Mononuclear cell (primary cell): ENCODE data around the gene B3GAT2. TPM values are rescaled to one million over a fixed set of nuclear protein-coding genes. Genes with fewer than 3 reads are reported as not detected.
"Not testable (repeated sequence)": the region's sequence is repeated elsewhere in the genome, so short reads cannot be mapped to it uniquely, and the experiment has no call there.

Source experiments
- H3K27me3 ChIP-seq: 2 replicates; pipeline ENCODE4 v1.6.0; 2011; ENCODE audit warnings: low read length, control low read depth; ENCODE audit not compliant: insufficient read depth
- H3K4me1 ChIP-seq: 2 replicates; pipeline ENCODE4 v1.5.1; 2011; ENCODE audit warnings: mild to moderate bottlenecking, low read length, control low read depth; ENCODE audit not compliant: insufficient read depth
- H3K4me3 ChIP-seq: 2 replicates; pipeline ENCODE4 v1.5.1; 2011; ENCODE audit warnings: mild to moderate bottlenecking, low read length, moderate library complexity
- H3K9me3 ChIP-seq: 2 replicates; pipeline ENCODE4 v1.5.1; 2011; ENCODE audit warnings: low read depth, mild to moderate bottlenecking, control low read depth, low read length
- total RNA-seq: library from RNA; depleted of rRNA; stranded (reverse); fragments of >200 nt; gene quantifications from one replicate; pipeline ENCODE4 v1.2.3, GENCODE V29; 2012

The B3GAT2 gene
- total RNA-seq, 1 donor, result not detected

DNA sequence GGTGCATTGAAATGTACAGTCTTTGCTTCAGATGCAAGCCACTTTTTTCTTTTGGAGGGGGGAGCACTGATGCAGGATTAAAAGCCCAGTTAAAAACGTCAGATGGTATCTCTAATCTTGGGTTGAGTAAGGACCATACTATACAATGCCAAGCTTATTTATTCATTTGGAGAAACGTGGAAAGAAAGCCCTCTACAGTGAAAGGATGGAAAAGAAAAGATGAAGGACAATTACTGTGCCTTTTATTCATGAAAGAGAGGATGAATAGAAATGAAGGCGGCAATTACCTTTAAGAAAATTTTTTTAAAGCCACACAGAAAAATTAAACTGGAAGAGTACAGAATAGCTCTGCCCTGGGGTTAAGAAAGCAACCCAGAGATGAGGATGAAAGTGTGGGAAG, 2.7 kb downstream of the B3GAT2 start:
- no peak overlapping the region for H3K4me3 ChIP-seq
- no peaks in the 10 kb centered on the region for H3K9me3 ChIP-seq
- peaks cover 65% of the 10 kb centered on the region for H3K27me3 ChIP-seq
- H3K4me1 ChIP-seq, result peaks cover 21% of the 10 kb centered on the region

DNA sequence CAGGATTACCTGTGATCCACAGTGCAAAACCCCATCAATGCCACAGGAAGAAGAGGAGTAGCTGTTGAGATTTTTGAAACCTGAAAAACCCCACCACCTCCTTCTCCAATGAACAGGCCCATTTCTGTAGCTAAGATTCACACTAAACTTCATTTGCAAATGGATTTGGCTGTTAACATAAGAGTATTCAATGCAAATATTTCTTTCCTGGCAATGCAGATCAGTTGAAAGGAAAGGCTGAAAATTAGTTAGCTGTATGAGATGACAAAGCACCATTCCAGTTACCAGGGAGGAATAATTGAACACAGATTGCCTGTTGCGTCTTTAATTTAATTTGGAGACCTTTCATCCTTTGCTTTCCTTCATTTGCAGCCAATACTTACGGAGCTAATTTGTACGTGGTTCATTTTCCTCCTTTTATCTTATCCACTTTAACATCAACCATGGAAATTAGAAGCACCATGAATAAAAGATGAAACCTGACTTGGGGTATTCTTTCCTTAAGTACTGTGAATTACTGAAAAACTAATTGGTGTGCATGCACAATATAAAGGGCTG, 4.2 kb downstream of the B3GAT2 start:
- no peaks in the 10 kb centered on the region for H3K9me3 ChIP-seq
- H3K4me1 ChIP-seq, result peaks cover 21% of the 10 kb centered on the region
- no peak overlapping the region for H3K4me3 ChIP-seq
- peaks cover 51% of the 10 kb centered on the region for H3K27me3 ChIP-seq

DNA sequence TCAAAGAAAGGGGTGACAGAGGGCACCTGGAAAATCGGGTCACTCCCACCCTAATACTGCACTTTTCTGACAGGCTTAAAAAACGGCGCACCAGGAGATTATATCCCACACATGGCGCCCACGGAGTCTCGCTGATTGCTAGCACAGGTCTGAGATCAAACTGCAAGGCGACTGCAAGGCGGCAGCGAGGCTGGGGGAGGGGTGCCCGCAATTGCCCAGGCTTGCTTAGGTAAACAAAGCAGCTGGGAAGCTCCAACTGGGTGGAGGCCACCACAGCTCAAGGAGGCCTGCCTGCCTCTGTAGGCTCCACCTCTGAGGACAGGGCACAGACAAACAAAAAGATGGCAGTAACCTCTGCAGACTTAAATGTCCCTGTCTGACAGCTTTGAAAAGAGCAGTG, 12.5 kb downstream of the B3GAT2 start:
- H3K4me1 ChIP-seq, H3K9me3 ChIP-seq, H3K4me3 ChIP-seq, H3K27me3 ChIP-seq: not testable (repeated sequence)

DNA sequence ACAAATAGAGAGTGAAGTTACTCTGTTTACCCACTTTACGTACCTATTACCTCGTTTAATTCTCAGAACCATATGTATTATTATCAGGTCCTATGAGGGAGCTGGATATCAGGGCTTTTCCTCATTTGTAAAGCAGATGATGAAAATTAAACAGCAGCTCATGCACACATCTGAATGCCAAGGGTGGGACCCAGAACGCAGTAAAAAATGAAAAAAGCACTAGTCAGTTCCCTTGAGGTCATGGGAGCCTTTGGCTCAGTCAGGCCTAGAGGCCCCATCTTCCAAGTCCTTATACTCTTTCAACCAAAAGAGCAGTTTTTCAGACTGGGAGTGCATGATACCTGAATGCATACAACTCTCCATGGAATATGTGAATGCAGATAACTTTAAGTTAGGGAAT, 23.0 kb downstream of the B3GAT2 start:
- peaks cover 2% of the 10 kb centered on the region for H3K27me3 ChIP-seq
- no peaks in the 10 kb centered on the region for H3K4me1 ChIP-seq
- H3K4me3 ChIP-seq, result no peak overlapping the region
- no peaks in the 10 kb centered on the region for H3K9me3 ChIP-seq

DNA sequence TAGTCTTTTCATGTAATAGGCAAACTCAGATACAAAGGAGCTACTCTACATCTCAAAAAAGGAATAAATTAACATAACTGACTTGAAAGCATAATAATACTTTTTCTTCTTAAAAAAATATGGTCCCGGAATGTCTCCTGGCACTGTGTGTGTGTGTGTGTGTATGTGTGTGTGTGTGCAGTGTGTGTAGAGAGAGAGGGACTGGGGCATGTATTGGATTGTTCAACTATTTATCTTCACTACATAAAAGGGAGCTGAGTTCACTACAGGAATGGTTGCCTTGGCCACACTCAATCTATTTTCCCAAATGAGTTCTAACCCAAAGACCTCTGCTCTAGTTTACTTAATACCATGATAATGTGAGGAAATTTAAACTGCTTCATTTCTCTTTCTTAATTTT, 51.1 kb downstream of the B3GAT2 start:
- Histone ChIP-seq H3K27me3 (no peaks in the 10 kb centered on the region), H3K9me3 (no peaks in the 10 kb centered on the region), H3K4me1 (no peaks in the 10 kb centered on the region), H3K4me3 (no peak overlapping the region)

DNA sequence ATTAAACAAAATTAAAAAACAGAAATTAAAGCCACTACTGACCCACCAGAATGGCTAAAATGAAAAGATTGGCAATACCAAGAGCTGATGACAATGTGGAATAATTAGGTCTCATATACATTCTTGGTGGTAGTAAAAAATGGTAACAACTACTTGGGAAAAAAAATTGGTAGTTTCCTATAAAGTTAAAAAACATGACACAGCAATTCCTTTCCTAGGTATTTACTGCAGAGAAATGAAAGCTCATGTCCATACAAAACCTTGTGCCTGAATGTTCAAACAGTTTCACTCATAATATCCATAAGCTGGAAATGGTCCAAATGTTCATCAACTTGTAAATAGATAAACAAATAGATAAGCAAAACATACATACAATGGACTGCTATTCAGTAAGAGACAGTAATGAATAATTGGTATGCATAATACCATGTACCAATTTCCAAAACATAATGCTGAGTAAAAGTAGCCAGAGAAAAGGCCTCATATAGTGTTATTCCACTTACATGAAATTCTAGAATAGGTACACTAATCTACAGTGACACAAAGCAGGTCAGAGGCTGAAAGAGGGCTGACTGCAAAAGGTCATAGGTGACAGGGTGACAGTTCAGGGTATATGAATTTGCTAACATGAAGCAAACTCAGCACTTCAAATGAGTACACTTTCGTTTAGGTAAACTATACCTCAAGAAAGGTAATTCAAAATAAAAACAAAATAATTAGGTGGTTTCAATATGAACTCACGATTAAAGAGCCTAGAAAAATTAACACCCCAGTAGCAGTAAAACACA, 53.0 kb downstream of the B3GAT2 start:
- no peak overlapping the region for H3K4me3 ChIP-seq
- H3K27me3 ChIP-seq, result peaks cover 8% of the 10 kb centered on the region
- H3K9me3 ChIP-seq, result no peaks in the 10 kb centered on the region
- no peaks in the 10 kb centered on the region for H3K4me1 ChIP-seq

DNA sequence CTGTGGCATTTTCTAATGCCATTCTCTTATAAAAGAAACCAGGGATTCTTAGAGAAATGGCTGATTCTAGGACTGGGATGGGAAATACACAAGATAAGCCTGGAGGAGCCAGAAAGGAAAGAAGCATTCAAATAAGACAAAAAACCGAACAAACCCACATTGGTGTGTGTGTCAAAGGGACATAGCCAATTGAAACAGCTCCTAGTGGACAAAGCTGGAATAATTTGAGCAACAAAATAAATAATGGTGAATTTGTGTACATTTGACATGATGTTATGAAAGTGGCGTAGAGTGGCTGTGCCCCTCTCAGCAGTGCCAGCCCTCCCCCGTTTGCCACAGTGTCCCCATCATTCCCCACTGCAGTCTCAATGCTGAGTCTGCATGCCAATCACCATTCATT, 55.5 kb downstream of the B3GAT2 start:
- H3K4me1 ChIP-seq, result no peaks in the 10 kb centered on the region
- H3K27me3 ChIP-seq, result peaks cover 10% of the 10 kb centered on the region
- H3K4me3 ChIP-seq, result no peak overlapping the region
- no peaks in the 10 kb centered on the region for H3K9me3 ChIP-seq

DNA sequence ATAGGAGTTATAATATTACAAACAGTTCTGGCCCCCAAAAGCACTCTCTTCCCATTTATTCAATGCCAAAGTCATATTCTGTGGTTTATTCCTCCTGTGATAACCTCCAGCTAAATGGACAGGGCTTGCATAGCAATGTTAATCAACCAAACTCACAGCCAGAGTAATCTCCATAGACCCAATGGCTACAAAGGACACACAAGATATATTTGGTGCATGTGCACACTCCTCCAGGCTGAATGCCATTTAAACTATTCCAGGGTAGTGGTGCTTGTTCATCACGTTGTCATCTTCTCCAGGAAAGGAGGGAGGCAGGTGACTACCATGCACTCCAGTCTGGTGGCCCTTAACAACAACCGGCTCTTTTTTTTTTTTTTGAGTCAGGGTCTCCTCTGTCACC, 56.8 kb downstream of the B3GAT2 start:
- Histone ChIP-seq H3K4me1 (no peaks in the 10 kb centered on the region), H3K9me3 (no peaks in the 10 kb centered on the region), H3K4me3 (no peak overlapping the region), H3K27me3 (peaks cover 14% of the 10 kb centered on the region)

DNA sequence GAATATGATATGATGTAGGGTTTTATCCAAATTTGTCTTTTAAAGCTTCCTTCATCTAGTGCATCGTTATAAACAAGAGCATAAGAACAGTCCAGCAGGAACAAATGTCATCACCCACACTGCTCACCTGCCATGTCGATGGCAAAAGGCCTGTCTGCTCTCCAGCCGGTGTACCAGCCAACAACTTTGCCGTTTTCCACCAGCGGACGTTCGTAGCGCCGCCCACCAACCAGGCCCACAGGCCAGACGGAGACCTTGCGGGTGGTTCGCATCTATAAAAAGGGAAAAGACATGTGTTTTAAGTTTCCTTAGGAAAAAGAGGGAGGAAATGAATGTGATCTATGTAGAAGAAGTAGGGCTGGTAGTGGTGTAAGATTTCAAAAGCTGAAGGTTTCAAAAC, 62.9 kb downstream of the B3GAT2 start:
- Histone ChIP-seq H3K4me3 (no peak overlapping the region), H3K9me3 (no peaks in the 10 kb centered on the region)

DNA sequence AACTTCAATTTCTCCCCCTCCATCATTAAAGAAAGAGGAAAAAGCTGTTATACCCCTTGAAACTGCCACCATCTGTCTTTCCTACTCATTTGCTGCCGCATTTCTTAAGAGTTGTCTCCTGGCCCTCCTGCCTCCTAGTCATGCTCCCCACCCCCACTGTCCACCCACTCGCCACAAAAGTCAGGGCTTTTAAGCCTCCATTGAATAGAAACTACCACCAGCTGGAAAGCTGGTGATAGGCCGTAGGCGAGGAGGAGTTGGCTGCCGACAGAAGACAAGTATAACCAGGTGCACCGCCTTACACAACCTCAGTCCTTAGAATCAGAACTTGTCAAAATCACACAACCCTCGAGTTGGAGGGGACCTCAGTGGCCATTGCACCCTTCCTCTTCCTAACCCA, 67.6 kb downstream of the B3GAT2 start:
- no peak overlapping the region for H3K4me3 ChIP-seq
- no peaks in the 10 kb centered on the region for H3K9me3 ChIP-seq
- H3K4me1 ChIP-seq, result no peaks in the 10 kb centered on the region
- H3K27me3 ChIP-seq, result no peaks in the 10 kb centered on the region

More for the DNA sequence above, 62.9 kb downstream of the B3GAT2 start:
- H3K27me3 ChIP-seq, result peaks cover 6% of the 10 kb centered on the region
- H3K4me1 ChIP-seq, result no peaks in the 10 kb centered on the region

DNA sequence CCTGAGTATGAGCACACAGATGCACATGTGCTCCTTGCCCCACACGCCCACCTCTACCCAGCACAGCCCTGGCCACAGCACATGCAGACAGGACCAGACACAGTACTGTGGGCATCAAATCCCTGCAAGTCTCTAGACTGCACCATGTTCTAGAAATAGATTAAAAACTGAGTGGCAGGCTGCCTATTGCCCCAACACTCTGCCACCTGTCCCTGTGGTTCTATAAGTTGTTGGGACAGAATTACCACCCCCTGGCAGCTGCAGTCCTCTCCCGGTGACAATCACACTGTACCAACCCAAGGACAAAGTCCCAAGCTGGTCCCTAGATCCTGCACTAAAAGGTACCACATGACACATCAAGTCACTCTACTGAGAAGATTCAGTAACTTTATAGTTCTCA, 70.2 kb downstream of the B3GAT2 start:
- no peaks in the 10 kb centered on the region for H3K9me3 ChIP-seq
- H3K4me3 ChIP-seq, result no peak overlapping the region
- no peaks in the 10 kb centered on the region for H3K4me1 ChIP-seq
- H3K27me3 ChIP-seq, result no peaks in the 10 kb centered on the region

DNA sequence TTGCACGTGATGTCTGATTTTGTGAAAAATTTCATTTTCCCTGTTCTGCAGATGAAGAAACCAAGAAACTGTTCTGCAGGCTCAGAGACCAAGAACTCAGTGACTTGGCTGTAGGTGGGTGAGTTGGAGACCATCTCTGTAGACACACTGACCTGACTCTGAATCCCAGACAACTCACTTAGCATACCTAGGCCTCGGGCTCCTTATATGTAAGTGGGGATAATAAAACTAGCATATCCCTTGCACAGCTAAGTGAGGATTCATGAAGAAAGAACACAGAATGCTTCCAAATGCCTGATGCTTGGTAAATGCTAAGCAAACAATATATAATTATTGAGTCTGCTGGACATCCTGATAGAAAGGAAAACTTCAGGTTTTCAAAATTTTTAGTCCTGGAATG, 70.8 kb downstream of the B3GAT2 start:
- Histone ChIP-seq H3K27me3 (no peaks in the 10 kb centered on the region), H3K4me1 (no peaks in the 10 kb centered on the region), H3K4me3 (no peak overlapping the region), H3K9me3 (no peaks in the 10 kb centered on the region)

DNA sequence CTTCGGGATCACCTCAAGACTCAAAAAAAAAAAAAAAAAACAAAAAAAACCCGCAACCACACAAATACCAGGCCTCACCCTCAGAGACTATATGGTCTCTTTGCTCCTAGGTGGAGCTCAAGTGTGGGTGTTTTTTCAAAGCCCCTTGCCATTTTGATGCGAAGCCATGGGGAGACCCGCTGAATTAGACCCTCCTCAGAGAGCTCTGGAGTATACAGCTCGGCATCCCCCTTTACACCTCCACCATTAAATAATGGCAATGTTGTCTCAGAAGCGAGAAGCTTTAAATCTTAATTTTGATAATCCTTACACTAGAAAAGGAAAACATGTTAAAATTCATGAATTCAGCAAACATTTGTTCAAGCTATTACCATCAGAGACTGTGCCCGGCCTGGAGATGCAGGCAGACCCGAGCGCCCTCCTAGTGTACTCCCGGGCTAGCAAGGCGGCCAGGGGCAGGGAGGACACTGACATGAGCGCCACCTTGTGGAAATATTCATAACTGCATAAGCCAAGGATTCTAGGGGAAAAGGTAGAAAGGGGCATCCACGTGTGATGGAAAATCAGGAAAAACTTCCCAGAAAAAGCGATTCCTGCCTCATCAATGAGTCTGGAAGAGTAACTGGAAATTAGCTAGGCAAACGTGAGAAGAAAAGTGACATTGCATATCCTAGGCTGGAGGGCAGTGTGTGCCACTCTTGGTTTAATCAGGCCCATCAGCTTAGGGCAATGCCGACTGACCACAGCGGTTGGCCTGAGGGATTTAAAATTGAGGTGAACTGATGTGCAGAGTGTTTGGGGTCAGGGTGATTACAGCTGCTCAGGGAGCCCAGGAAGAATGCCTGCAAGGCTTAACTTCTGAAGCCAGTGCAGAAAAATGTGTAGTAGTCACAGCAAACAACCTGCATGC, 72.5 kb downstream of the B3GAT2 start:
- Histone ChIP-seq H3K4me1 (no peaks in the 10 kb centered on the region), H3K27me3 (no peaks in the 10 kb centered on the region), H3K4me3 (no peak overlapping the region), H3K9me3 (no peaks in the 10 kb centered on the region)

DNA sequence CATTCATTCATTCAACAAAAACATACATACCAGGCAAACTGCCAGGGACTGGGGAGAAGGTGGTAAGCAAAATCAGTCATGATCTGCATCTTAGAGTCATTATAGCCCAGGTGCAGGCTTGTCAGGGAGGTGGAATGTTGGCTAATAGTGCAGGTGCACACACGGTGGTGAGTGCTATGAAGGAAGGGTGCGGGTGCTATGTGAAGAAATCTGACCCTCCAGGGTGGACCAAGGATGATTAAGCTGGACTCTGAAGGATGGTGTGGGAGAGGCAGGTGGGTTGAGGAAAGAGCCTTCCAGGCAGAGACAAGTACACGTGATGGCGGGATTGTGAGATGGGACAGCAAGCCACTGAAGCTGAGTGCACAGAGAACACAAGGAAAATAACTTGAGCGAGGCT, 77.4 kb downstream of the B3GAT2 start:
- no peak overlapping the region for H3K4me3 ChIP-seq

DNA sequence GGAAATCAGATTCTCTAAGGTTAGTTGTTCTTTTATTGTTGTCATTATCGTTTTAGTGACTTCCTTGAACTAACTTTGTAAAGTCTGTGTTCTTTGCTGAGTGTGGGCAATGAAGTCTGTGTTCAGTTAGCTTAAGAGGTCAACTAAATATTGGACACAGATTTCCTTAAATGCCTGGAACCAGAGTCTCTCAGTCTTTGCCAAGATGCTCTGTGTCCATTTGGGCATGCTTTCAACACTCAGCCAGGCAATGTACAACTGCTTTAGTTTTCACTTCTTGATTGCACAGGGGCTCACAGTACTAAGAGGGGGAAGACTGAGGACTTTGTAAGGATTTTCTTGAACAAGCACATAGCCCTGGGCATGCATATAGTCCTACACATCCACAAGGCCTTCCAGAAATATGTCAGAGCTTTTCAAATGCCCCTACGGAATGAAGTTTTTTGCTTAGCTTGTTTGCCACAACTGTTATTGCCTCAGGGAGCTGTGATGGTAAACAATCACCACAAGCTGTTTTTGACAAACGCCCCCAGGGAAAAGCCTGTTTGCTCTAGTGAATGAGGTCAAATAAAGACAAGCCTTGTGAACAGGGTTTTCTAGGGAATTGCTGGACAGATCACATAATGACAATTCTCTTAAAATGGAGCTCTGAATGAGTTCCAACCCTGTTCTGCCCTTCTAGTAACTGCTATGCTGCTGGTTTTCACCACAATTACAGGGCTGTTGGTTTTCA, 82.5 kb downstream of the B3GAT2 start:
- H3K27me3 ChIP-seq, result peaks cover 9% of the 10 kb centered on the region
- no peaks in the 10 kb centered on the region for H3K4me1 ChIP-seq
- peaks cover 21% of the 10 kb centered on the region for H3K9me3 ChIP-seq
- H3K4me3 ChIP-seq, result no peak overlapping the region

More for the DNA sequence above, 77.4 kb downstream of the B3GAT2 start:
- no peaks in the 10 kb centered on the region for H3K9me3 ChIP-seq
- H3K27me3 ChIP-seq, result peaks cover 6% of the 10 kb centered on the region
- H3K4me1 ChIP-seq, result no peaks in the 10 kb centered on the region
